GM12891 (cell line): ENCODE results near the gene PLXNB1.

Experiments
- PAX5 ChIP-seq: IDR thresholded peaks from 2 replicates; pipeline ENCODE4 v1.6.1; 2011; ENCODE audit warnings: low read length, moderate library complexity, mild to moderate bottlenecking; ENCODE audit not compliant: insufficient read depth, severe bottlenecking
- POLR2A ChIP-seq: IDR thresholded peaks from 2 replicates; pipeline ENCODE4 v1.6.1; 2011; ENCODE audit warnings: low read depth, low read length, control low read depth
- POLR2AphosphoS5 ChIP-seq: IDR thresholded peaks from 2 replicates; pipeline ENCODE4 v1.6.1; 2011; ENCODE audit warnings: low read depth, low read length, control low read depth
- POU2F2 ChIP-seq: IDR thresholded peaks from 2 replicates; pipeline ENCODE4 v1.6.1; 2011; ENCODE audit warnings: low read depth, mild to moderate bottlenecking, control low read depth, low read length, moderate library complexity
- SPI1 ChIP-seq: IDR thresholded peaks from 2 replicates; pipeline ENCODE4 v1.6.1; 2011; ENCODE audit warnings: low read depth, low read length, control low read depth
- TAF1 ChIP-seq: IDR thresholded peaks from 2 replicates; pipeline ENCODE4 v1.6.1; 2011; ENCODE audit warnings: low read depth, low read length, control low read depth

DNA sequence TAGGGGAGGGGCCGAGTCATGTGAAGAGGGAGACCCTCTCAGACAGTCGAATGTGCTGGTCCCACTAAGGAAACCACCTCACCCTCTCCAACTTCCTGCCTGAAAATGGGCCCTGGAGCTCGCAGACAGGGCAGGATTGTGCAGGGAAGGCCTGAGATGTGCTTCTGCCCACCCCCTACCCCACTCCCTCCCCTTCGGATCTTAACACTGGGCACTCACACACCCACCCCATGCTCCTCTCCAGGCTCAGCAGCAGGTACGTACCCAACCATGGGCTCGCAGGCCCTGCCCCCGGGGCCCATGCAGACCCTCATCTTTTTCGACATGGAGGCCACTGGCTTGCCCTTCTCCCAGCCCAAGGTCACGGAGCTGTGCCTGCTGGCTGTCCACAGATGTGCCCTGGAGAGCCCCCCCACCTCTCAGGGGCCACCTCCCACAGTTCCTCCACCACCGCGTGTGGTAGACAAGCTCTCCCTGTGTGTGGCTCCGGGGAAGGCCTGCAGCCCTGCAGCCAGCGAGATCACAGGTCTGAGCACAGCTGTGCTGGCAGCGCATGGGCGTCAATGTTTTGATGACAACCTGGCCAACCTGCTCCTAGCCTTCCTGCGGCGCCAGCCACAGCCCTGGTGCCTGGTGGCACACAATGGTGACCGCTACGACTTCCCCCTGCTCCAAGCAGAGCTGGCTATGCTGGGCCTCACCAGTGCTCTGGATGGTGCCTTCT lies 36.7 kb upstream of the PLXNB1 start:
- TF ChIP-seq POLR2A: peak; percentile 60; the same call in 1 of the 2 replicates
- TF ChIP-seq POLR2AphosphoS5: no peak
- no peak for TF ChIP-seq TAF1
- no peak for TF ChIP-seq SPI1
- TF ChIP-seq POU2F2: peak; percentile 52; the same call in 1 of the 2 replicates
- no peak for TF ChIP-seq PAX5
